HCT116 (cell line): Measurements from ENCODE around the gene ZNF747. TPM values are rescaled to one million over a fixed set of nuclear protein-coding genes. Genes with fewer than 3 reads are reported as not detected.
A peak's percentile ranks its signal among the peaks of the same experiment; 100 is the strongest.

Source experiments
- ATAC-seq: fragments of 200-7000 bp; cut with Tn5 transposase; 2 replicates; pipeline ENCODE4 v1.9.1; 2020; ENCODE audit warnings: mild to moderate bottlenecking, moderate library complexity
- BruUV-seq: library from RNA; stranded (reverse); fragments of 400-500 nt; replicated peaks from 2 replicates; lab custom pipeline; 2021; lab: Mats Ljungman, UMichigan
- CTCF ChIA-PET: fragments of 300-600 bp; sonication (Branson Sonifier 250); formaldehyde crosslinking; loops from one replicate; lab custom pipeline; 2021; ENCODE audit warnings: antibody characterized with exemption; lab: Charles Lee
- POLR2A ChIA-PET: fragments of 300-600, 350-600 bp; sonication (Branson Sonifier 250); formaldehyde crosslinking; loops from one replicate; lab custom pipeline; 2021; ENCODE audit warnings: antibody characterized with exemption; lab: Charles Lee
- RAD21 ChIA-PET, 2 experiments: fragments of 300-600 bp; sonication (Branson Sonifier 250); formaldehyde crosslinking; loops; one replicate each; lab custom pipeline; 2023; ENCODE audit warnings: low total read pairs in 2 of 2; ENCODE audit not compliant: uncharacterized antibody in 2 of 2, unreplicated experiment in 2 of 2, low non-redundant PET in 1 of 2; lab: Charles Lee
- DNase-seq: peaks from one replicate; pipeline ENCODE4 v3.0.0-alpha.2; 2010; ENCODE audit warnings: low read depth, low spot score
- H2AFZ ChIP-seq: fragments of 200-600 bp; shearing (Covaris generic), sonication (generic); 2 replicates; pipeline ENCODE4 v1.6.1; 2017; ENCODE audit warnings: low read depth, mixed run types, mixed read lengths, antibody characterized with exemption, low read length; ENCODE audit not compliant: poor library complexity, severe bottlenecking
- H3K27ac ChIP-seq: 2 replicates; pipeline ENCODE4 v1.5.1; 2012; ENCODE audit warnings: low read depth, low read length
- H3K27me3 ChIP-seq: fragments of 200-600 bp; sonication (generic); 2 replicates; pipeline ENCODE4 v1.6.1; 2016; ENCODE audit warnings: mixed run types, low read length, mixed read lengths; ENCODE audit not compliant: insufficient read depth
- H3K36me3 ChIP-seq, 2 experiments: fragments of 200-500 bp in 1 of 2; fragments of 200-600 bp in 1 of 2; sonication (Bioruptor generic) in 1 of 2; sonication (generic) in 1 of 2; 2 replicates each; pipeline versions ENCODE4 v1.5.1 to v1.6.1; 2014 to 2016; ENCODE audit warnings: low read length in 2 of 2, inconsistent platforms in 1 of 2, mixed read lengths in 1 of 2, mixed run types in 1 of 2; ENCODE audit not compliant: insufficient read depth in 2 of 2, control insufficient read depth in 1 of 2
- H3K4me1 ChIP-seq, 2 experiments: fragments of 200-600 bp in 1 of 2; sonication (generic) in 1 of 2; 2 replicates each; pipeline versions ENCODE4 v1.5.1 to v1.6.1; 2012 to 2017; ENCODE audit warnings: low read length in 2 of 2, inconsistent platforms in 1 of 2, mild to moderate bottlenecking in 1 of 2, mixed read lengths in 1 of 2, mixed run types in 1 of 2, moderate library complexity in 1 of 2; ENCODE audit not compliant: insufficient read depth in 2 of 2, control insufficient read depth in 1 of 2
- H3K4me2 ChIP-seq: fragments of 200-600 bp; sonication (generic); 2 replicates; pipeline ENCODE4 v1.6.1; 2017; ENCODE audit warnings: mixed run types, low read length, mixed read lengths
- H3K4me3 ChIP-seq, 2 experiments: fragments of 200-600 bp in 1 of 2; sonication (generic) in 1 of 2; replicated peaks in 1 of 2; 2 replicates each; pipeline ENCODE4 v1.5.1; 2011 to 2016; ENCODE audit warnings: low read length in 2 of 2, control low read depth in 1 of 2, low read depth in 1 of 2, mild to moderate bottlenecking in 1 of 2, mixed read lengths in 1 of 2, mixed run types in 1 of 2
- H3K79me2 ChIP-seq: fragments of 200-600 bp; sonication (generic); 2 replicates; pipeline ENCODE4 v1.6.1; 2017; ENCODE audit warnings: mild to moderate bottlenecking, mixed run types, low read length, moderate library complexity, mixed read lengths; ENCODE audit not compliant: insufficient read depth
- H3K9ac ChIP-seq: fragments of 200-600 bp; sonication (generic); 2 replicates; pipeline ENCODE4 v1.6.1; 2016; ENCODE audit warnings: low read length, mixed read lengths
- H3K9me2 ChIP-seq: fragments of 200-600 bp; sonication (generic), shearing (Covaris generic); 2 replicates; pipeline ENCODE4 v1.6.1; 2017; ENCODE audit warnings: mixed run types, mild to moderate bottlenecking, moderate library complexity; ENCODE audit not compliant: insufficient read depth
- H3K9me3 ChIP-seq, 2 experiments: fragments of 200-500 bp in 1 of 2; fragments of 200-600 bp in 1 of 2; sonication (Bioruptor generic) in 1 of 2; sonication (generic) in 1 of 2; 2 replicates each; pipeline ENCODE4 v1.6.1; 2014 to 2017; ENCODE audit warnings: low read length in 2 of 2, mixed read lengths in 2 of 2, inconsistent platforms in 1 of 2, low read depth in 1 of 2, mild to moderate bottlenecking in 1 of 2, mixed run types in 1 of 2, moderate library complexity in 1 of 2; ENCODE audit not compliant: control insufficient read depth in 1 of 2, insufficient read depth in 1 of 2
- H4K20me1 ChIP-seq: fragments of 200-600 bp; sonication (generic), shearing (Covaris generic); 2 replicates; pipeline ENCODE4 v1.6.1; 2017; ENCODE audit warnings: mixed run types, mild to moderate bottlenecking, moderate library complexity; ENCODE audit not compliant: insufficient read depth
- CTCF ChIP-seq, 3 experiments: fragments of 200-600 bp in 1 of 3; sonication (generic) in 1 of 3; IDR thresholded peaks in 2 of 3; conservative IDR thresholded peaks in 1 of 3; 2 replicates each; pipeline ENCODE4 v1.5.1; 2012 to 2017; ENCODE audit warnings: low read depth in 2 of 3, low read length in 2 of 3, antibody characterized with exemption in 1 of 3, borderline replicate concordance in 1 of 3, control low read depth in 1 of 3, mild to moderate bottlenecking in 1 of 3, mixed read lengths in 1 of 3, mixed run types in 1 of 3, moderate library complexity in 1 of 3; ENCODE audit not compliant: insufficient read depth in 1 of 3
- EGR1 ChIP-seq: IDR thresholded peaks from 2 replicates; pipeline ENCODE4 v1.6.1; 2012; ENCODE audit warnings: low read depth
- ELF1 ChIP-seq: IDR thresholded peaks from 2 replicates; pipeline ENCODE4 v1.6.1; 2012; ENCODE audit warnings: low read depth, borderline replicate concordance
- MAX ChIP-seq: IDR thresholded peaks from 2 replicates; pipeline ENCODE4 v1.6.1; 2012
- POLR2AphosphoS5 ChIP-seq: IDR thresholded peaks from 2 replicates; pipeline ENCODE4 v1.6.1; 2011; ENCODE audit warnings: mild to moderate bottlenecking, low read depth, low read length, moderate library complexity
- SP1 ChIP-seq: IDR thresholded peaks from 2 replicates; pipeline ENCODE4 v1.6.1; 2012; ENCODE audit warnings: low read depth
- SRF ChIP-seq: IDR thresholded peaks from 2 replicates; pipeline ENCODE4 v1.6.1; 2012; ENCODE audit warnings: low read depth
- YY1 ChIP-seq: IDR thresholded peaks from 2 replicates; pipeline ENCODE4 v1.6.1; 2011; ENCODE audit warnings: low read length, low read depth, moderate library complexity, mild to moderate bottlenecking; ENCODE audit not compliant: insufficient replicate concordance; ENCODE audit errors: extremely low read depth
- ZFX ChIP-seq: fragments of 450-650 bp; IDR thresholded peaks from 2 replicates; pipeline ENCODE4 v1.6.1; 2017
- intact Hi-C: fragments of 100-400 bp; cut with micrococcal nuclease; formaldehyde crosslinking; loops from 2 replicates; pipeline ENCODE4 v1.10.0; 2022
- total RNA-seq: library from RNA; stranded (reverse); gene quantifications from one replicate; pipeline ENCODE4 v1.2.1, GENCODE V29; 2021; ENCODE audit not compliant: unreplicated experiment

Gene ZNF747
- total RNA-seq, 1 experiment from 2014 or later, result 2.1 TPM

- ChIA-PET POLR2A (interaction anchor here (0.6 to 1.3 kb wide), 6 partner anchors 9 to 97 kb away, joined by 3 to 6 read pairs (median 3); partner anchors contain the start of genes DCTPP1 and ZNF764), RAD21 (no interaction called here), CTCF (interaction anchor here (0.6 to 0.9 kb wide), 3 partner anchors 9 to 107 kb away, joined by 3 to 6 read pairs (median 3); partner anchors contain the start of gene ZNF764)
- H3K4me1 ChIP-seq, result peaks cover 7 to 25% of the 10 kb centered on the region in 2 experiments
- peak overlapping the region; percentile 99 for H3K27ac ChIP-seq
- intact Hi-C loops, result loop anchor here (5.0 kb wide), 1 partner anchor 95 kb away; the partner anchor contains the start of gene DCTPP1
- H3K4me2 ChIP-seq, result peak overlapping the region; percentile 84
- H3K9ac ChIP-seq, result peak overlapping the region; percentile 91
- TF ChIP-seq MAX (no peak), POLR2AphosphoS5 (peak; percentile 68), ELF1 (no peak), CTCF (IDR thresholded peaks at IDR 0.05 in 2 of 3, conservative IDR thresholded peaks at IDR 0.05 in 1 of 3; ENCODE audit: borderline replicate concordance in 1 of 3, insufficient read depth in 1 of 3, low read depth in 2 of 3, low read length in 2 of 3) (peak in 1 of 3 experiments; percentile 24; a peak in 2 of 6 replicates), SP1 (peak; percentile 59; the same call in 1 of the 2 replicates), SRF (no peak), ZFX (peak; percentile 44), EGR1 (peak; percentile 93), YY1 (peak; percentile 81)
- DNase-seq, result peak; percentile 94
- no peaks in the 10 kb centered on the region for H3K9me3 ChIP-seq
- ATAC-seq, result peak; percentile 91
- peak overlapping the region; percentile 69 to 77 for H3K4me3 ChIP-seq
- BruUV-seq, result no TSS peak
- peaks cover 12% of the 10 kb centered on the region for H3K79me2 ChIP-seq
- no peak overlapping the region for H2AFZ ChIP-seq
- no peaks in the 10 kb centered on the region for H3K9me2 ChIP-seq
- H3K27me3 ChIP-seq, result no peaks in the 10 kb centered on the region
- H3K36me3 ChIP-seq, result no peaks in the 10 kb centered on the region; a peak in 1 of 4 replicates
- no peaks in the 10 kb centered on the region for H4K20me1 ChIP-seq
Observed at GRCh38 chr16:30526823-30527634, 7.6 kb downstream of the ZNF747 start.
